ENCODE data around the gene TGFBI. TPM values are rescaled to one million over a fixed set of nuclear protein-coding genes. Genes with fewer than 3 reads are reported as not detected.
"Not testable (repeated sequence)": the region's sequence is repeated elsewhere in the genome, so short reads cannot be mapped to it uniquely, and the experiment has no call there.

The TGFBI gene
- polyA plus RNA-seq, 4 donors: 216 to 843 (median 339) TPM

DNA sequence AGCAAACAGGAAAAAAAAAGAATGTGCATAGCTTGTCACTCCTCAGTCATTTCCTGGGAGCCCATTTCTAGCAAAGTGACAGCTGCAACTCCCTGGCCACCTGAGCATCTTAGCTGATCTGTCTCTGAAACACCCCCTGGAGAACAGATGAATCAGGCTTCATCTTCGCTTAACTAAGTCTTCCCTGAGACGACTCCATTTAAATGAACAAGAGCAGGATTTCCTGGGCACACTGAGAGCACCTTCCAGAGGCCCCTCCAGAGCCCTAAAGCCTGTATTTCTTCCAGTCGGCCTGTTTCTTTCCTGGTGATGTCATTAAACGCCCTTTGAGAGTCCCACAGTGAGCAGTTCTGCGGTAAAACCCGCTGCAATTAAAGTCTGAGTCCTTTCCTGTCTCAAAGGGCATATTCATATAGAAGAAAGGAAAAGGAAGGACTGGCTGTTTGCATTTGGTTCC is 13.9 kb downstream of the TGFBI start:
- DNase-seq (ENCODE audit: low read depth in 4 of 4, low spot score in 3 of 4): no peak

- no peak for DNase-seq (ENCODE audit: low read depth in 4 of 4, low spot score in 3 of 4)
Measured at GRCh38 chr5:136043551-136043950, 14.8 kb downstream of the TGFBI start.

- DNase-seq (ENCODE audit: low read depth in 4 of 4, low spot score in 3 of 4): no peak
Measured at GRCh38 chr5:136043968-136044610, 15.3 kb downstream of the TGFBI start.

GRCh38 chr5:136045026-136045425 is 16.2 kb downstream of the TGFBI start:
- DNase-seq (ENCODE audit: low read depth in 4 of 4, low spot score in 3 of 4): not testable (repeated sequence)

DNA sequence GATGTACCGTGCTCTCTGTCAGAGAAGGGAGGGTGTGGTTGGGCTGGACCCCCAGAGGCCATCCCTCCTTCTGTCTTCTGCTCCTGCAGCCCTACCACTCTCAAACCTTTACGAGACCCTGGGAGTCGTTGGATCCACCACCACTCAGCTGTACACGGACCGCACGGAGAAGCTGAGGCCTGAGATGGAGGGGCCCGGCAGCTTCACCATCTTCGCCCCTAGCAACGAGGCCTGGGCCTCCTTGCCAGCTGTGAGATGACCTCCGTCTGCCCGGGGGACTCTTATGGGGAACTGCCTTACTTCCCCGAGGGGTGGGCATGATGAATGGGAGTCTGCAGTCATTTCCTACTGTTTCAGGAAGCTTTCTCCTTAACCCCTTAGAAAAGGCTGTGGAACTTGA is 17.5 kb downstream of the TGFBI start:
- DNase-seq (ENCODE audit: low read depth in 4 of 4, low spot score in 3 of 4): no peak

DNA sequence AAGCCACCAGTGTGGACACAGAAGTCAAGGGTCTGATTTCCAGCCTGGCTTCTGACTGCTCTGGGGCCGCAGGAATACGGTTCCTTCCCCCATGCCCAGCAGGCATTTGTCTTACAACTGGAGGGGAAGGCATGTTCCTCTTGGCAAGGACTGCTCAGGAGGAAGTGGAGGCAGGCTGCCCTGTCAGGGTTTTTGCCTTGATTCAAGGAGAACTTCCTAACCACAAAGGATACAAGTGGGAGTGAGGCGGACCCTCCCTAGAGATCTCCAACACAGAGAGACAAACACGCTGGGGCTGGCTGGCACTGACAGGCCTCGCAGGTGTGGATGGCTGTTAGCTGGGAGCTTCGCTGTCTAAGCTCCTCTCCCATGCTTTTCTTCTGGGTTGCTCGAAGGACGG is 19.1 kb downstream of the TGFBI start:
- DNase-seq (ENCODE audit: low read depth in 4 of 4, low spot score in 3 of 4): no peak

DNA sequence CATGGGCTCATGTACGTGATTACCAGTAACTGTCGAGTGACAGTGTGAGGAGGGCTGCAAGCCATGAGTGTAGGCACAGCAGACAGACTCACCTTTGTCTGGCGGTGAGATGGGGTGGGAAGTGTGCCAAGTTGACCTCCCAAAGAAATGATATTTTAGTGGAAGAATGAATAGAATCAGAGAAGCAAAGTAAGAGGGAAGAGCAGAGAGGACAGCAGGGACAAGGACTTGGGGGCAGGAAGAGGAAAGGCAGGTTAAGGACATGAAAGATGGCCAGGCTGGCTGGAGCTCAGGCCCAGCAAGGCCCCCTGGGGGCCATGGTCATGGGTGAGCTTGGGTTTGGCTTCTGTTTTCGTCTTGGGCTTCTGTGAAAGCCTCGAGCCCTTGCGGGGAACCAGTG is 20.2 kb downstream of the TGFBI start:
- DNase-seq (ENCODE audit: low read depth in 4 of 4, low spot score in 3 of 4): no peak

GRCh38 chr5:136051486-136052220 is 22.9 kb downstream of the TGFBI start:
- no peak for DNase-seq (ENCODE audit: low read depth in 4 of 4, low spot score in 3 of 4)

DNA sequence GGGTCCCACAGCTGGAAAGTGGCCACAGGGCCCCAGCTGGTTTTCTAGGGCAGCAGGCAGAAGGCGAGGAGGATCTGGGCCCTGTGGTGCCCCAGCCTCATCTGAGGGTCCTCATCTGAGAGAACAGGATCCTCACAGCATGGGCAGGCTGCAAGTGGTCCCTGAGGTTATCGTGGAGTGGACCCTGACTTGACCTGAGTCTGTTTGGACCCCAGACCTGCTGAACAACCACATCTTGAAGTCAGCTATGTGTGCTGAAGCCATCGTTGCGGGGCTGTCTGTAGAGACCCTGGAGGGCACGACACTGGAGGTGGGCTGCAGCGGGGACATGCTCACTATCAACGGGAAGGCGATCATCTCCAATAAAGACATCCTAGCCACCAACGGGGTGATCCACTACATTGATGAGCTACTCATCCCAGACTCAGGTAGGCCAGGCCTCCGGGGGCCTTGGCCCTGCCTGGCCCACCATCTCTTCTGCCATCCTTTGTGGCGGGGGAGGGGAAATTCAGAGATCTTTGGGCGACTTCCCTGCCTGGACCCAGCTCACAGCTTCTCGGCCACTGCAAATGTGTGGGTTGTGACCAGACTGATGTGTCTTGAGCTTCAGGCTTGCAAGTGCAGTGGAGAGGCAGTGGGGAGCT is 24.0 kb downstream of the TGFBI start:
- DNase-seq (ENCODE audit: low read depth in 4 of 4, low spot score in 3 of 4): no peak

DNA sequence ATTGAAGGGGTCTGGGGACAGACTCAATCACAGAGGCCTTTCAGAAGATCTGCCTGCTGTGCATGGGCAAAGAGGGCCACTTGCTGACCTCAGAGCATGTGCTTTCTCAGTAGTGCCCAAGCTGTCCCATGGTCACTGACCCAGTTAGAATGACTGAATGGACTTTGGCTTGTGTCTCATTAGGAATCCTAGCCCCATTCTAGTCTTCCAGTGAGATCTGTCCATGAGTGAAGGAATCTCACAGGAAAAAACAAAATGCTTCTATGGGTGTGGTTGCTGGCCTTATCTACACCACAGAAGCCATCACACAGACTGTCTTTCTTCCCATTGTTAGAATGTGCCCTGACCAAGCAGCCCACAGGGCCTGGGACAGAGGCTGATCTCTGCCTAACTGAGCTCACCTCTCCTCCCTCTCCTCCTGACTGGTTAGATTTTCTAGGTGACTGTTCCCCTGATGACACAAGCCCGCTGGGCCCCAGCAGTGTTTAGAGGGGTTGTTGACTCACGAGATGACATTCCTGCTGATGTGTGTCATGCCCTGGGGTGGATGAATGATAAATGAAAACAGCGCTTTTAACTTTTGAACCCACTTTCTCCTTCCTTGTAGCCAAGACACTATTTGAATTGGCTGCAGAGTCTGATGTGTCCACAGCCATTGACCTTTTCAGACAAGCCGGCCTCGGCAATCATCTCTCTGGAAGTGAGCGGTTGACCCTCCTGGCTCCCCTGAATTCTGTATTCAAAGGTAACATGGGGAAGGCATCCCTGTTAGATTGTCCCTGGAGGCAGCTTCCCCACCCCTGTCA is 24.8 kb downstream of the TGFBI start:
- no peak for DNase-seq (ENCODE audit: low read depth in 4 of 4, low spot score in 3 of 4)

DNA sequence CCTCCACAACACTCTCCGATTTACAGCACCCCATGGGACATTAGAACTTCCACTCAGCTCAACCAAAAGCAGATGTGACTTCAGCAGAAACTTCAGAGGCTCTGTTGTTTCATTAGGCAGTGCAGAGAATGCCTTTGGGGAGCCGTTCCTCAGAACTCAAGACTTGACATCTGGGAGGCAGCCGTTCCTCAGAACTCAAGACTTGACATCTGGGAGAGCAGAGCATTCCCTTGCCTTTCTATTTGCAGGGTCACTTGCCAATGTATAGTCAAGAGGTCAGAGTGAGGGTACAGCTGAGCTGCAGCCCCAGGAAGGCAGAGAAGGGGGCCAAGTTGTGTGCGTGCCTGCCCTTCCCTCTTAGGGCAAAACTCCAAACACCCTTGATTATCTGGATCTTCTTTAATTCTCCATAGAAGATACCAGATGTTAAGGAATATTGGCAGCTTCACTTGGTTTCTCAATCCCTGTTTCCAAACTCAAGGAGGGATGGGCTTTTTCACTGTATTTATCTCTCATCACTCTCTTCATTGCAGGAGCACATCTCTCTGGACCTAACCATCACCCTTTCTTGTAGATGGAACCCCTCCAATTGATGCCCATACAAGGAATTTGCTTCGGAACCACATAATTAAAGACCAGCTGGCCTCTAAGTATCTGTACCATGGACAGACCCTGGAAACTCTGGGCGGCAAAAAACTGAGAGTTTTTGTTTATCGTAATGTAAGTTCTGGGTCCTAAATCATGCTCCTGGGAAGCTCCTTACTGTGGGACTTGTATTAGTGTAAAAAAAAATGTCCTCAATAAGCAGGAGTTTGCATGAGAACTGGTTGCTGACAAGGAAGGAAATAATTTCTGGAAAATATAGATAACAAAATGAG is 25.6 kb downstream of the TGFBI start:
- no peak for DNase-seq (ENCODE audit: low read depth in 4 of 4, low spot score in 3 of 4)

GRCh38 chr5:136055612-136056309 is 27.0 kb downstream of the TGFBI start:
- DNase-seq (ENCODE audit: low read depth in 4 of 4, low spot score in 3 of 4): no peak

DNA sequence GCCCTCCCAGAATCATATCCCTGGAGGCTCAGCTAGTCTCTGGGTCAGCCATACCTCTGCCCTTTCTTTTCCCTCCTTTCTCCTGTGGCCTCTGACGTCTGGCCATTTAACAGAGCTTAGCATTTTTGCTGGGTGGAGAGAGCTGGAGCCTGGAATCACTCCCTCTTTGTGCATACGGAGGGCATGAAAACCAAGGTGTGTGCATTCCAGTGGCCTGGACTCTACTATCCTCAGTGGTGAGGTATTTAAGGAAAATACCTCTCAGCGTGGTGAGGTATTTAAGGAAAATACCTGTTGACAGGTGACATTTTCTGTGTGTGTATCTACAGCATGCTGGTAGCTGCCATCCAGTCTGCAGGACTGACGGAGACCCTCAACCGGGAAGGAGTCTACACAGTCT is 27.5 kb downstream of the TGFBI start:
- DNase-seq (ENCODE audit: low read depth in 4 of 4, low spot score in 3 of 4): no peak

GRCh38 chr5:136056771-136057335 is 28.1 kb downstream of the TGFBI start:
- no peak for DNase-seq (ENCODE audit: low read depth in 4 of 4, low spot score in 3 of 4)

GRCh38 chr5:136057401-136058038 is 28.7 kb downstream of the TGFBI start:
- peak in 1 of 4 donors; percentile 31 for DNase-seq (ENCODE audit: low read depth in 4 of 4, low spot score in 3 of 4)

DNA sequence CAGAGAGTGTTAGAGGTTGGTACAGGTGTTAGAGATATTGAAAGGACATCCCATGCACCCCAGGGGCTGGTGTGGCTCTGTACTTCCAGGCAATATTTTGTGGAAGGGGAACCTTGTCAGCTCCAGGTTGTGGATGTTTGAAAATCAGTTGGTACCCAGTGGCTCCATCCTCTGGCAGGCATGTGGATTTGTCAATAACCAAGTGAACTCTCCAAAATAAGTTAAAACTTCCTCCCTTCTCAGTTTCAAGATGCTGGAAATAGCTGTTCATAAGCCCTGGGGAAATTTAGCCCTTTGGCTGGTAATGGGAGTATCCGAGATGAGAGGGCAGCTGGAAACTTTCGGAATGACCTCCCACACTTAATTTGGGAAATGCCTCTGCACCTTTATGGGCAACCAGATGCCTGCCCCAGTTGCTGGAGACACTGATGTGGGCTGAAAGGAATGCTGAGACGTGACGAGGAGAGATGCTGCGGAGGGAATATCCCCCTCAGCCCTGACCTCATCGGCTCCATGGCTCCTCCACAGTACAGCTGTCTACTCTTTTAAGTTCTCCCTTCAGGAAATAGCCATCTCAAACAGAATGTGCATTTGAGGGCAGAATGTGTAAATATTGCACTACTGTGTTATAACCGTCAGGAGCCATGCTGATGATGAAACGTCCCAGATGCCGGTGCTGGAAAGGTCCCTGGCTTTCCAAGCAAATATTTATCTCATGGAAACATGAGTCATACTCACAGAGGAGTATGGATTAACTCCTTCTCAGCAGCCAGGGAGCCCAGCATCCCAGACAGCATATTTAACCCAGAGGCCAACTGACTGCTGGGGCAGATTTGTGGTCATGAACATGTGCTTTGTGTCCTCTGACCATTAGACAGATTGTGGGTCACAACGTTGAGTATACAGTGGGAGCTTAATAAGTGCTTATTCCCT is 29.5 kb downstream of the TGFBI start:
- peak in 3 of 4 donors; percentile 39 to 66 (median 60) for DNase-seq (ENCODE audit: low read depth in 4 of 4, low spot score in 3 of 4)

DNA sequence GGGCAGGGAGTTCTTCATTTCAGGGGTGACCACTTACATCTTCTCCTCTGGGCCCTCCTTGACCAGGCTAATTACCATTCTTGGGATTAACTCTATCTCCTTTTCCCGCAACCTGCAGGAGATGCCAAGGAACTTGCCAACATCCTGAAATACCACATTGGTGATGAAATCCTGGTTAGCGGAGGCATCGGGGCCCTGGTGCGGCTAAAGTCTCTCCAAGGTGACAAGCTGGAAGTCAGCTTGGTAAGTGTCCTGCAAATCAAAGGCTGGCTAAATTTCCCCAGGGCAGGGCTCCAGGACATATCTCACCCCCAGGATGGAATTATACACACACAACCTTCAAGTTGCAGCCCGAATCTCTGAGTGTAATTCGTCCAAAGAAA is 30.2 kb downstream of the TGFBI start:
- DNase-seq (ENCODE audit: low read depth in 4 of 4, low spot score in 3 of 4): no peak

- no peak for DNase-seq (ENCODE audit: low read depth in 4 of 4, low spot score in 3 of 4)
Measured at GRCh38 chr5:136060963-136061362, 32.2 kb downstream of the TGFBI start.
